GM23338 (cell line): ENCODE results near the gene ASCL5. TPM values are rescaled to one million over a fixed set of nuclear protein-coding genes. Genes with fewer than 3 reads are reported as not detected.

Source experiments
- ATAC-seq: fragments of 200-7000 bp; cut with Tn5 transposase; 3 replicates; pipeline ENCODE4 v1.9.1; 2020
- DNase-seq: peaks from one replicate; pipeline ENCODE4 v3.0.0-alpha.2; 2015; ENCODE audit warnings: low spot score
- H2AFZ ChIP-seq: fragments of 200-600 bp; sonication (generic); 2 replicates; pipeline ENCODE4 v1.8.0; 2016; ENCODE audit warnings: antibody characterized with exemption, mild to moderate bottlenecking, moderate library complexity
- H3F3A ChIP-seq: fragments of 200-600 bp; sonication (generic); replicated peaks from 2 replicates; pipeline ENCODE4 v1.8.0; 2017; ENCODE audit warnings: antibody characterized with exemption, mixed run types, low read depth
- H3K27ac ChIP-seq: fragments of 200-600 bp; sonication (generic); 2 replicates; pipeline ENCODE4 v1.6.1; 2016; ENCODE audit warnings: low read depth
- H3K27me3 ChIP-seq: fragments of 200-600 bp; sonication (generic); 2 replicates; pipeline ENCODE4 v1.8.0; 2016; ENCODE audit warnings: mild to moderate bottlenecking, mixed run types, moderate library complexity; ENCODE audit not compliant: insufficient read depth
- H3K36me3 ChIP-seq: fragments of 200-600 bp; sonication (generic); 2 replicates; pipeline ENCODE4 v1.8.0; 2016; ENCODE audit warnings: mild to moderate bottlenecking; ENCODE audit not compliant: insufficient read depth
- H3K4me1 ChIP-seq: fragments of 200-600 bp; sonication (generic); 2 replicates; pipeline ENCODE4 v1.8.0; 2016; ENCODE audit warnings: mild to moderate bottlenecking, moderate library complexity; ENCODE audit not compliant: insufficient read depth
- H3K4me2 ChIP-seq: fragments of 200-600 bp; sonication (generic); 2 replicates; pipeline ENCODE4 v1.7.1; 2017; ENCODE audit warnings: mixed run types
- H3K4me3 ChIP-seq: fragments of 200-600 bp; sonication (generic); 2 replicates; pipeline ENCODE4 v1.6.1; 2016; ENCODE audit warnings: mixed run types
- H3K79me2 ChIP-seq: fragments of 200-600 bp; sonication (generic); replicated peaks from 2 replicates; pipeline ENCODE4 v1.8.0; 2017; ENCODE audit warnings: mild to moderate bottlenecking; ENCODE audit not compliant: insufficient read depth
- H3K9me2 ChIP-seq: fragments of 200-600 bp; sonication (generic); 2 replicates; pipeline ENCODE4 v1.8.0; 2017; ENCODE audit not compliant: insufficient read depth
- H4K20me1 ChIP-seq: fragments of 200-600 bp; sonication (generic); replicated peaks from 2 replicates; pipeline ENCODE4 v1.8.0; 2017; ENCODE audit warnings: mild to moderate bottlenecking; ENCODE audit not compliant: insufficient read depth
- H3K27ac Mint-ChIP-seq: 2 replicates; pipeline ENCODE4 v1.8.0; 2020; ENCODE audit warnings: inconsistent platforms, mild to moderate bottlenecking, moderate library complexity, mixed read lengths
- H3K27me3 Mint-ChIP-seq: 3 replicates; pipeline ENCODE4 v1.8.0; 2022; ENCODE audit warnings: low read depth, mild to moderate bottlenecking, moderate library complexity, mixed read lengths, inconsistent platforms; ENCODE audit not compliant: insufficient read depth, poor library complexity
- H3K36me3 Mint-ChIP-seq: 3 replicates; pipeline ENCODE4 v1.8.0; 2021; ENCODE audit warnings: low read depth, mild to moderate bottlenecking, inconsistent platforms, moderate library complexity, mixed read lengths
- H3K4me1 Mint-ChIP-seq: 3 replicates; pipeline ENCODE4 v1.8.0; 2020; ENCODE audit warnings: mild to moderate bottlenecking, inconsistent platforms, mixed read lengths
- H3K4me3 Mint-ChIP-seq: 3 replicates; pipeline ENCODE4 v1.8.0; 2021; ENCODE audit warnings: moderate library complexity, mild to moderate bottlenecking, inconsistent platforms, mixed read lengths
- H3K9me3 Mint-ChIP-seq: 3 replicates; pipeline ENCODE4 v1.8.0; 2020; ENCODE audit warnings: moderate library complexity, mild to moderate bottlenecking, inconsistent platforms, mixed read lengths
- CREB1 ChIP-seq: fragments of 250-450 bp; sonication (Bioruptor Pico); IDR thresholded peaks from 2 replicates; pipeline ENCODE4 v1.5.0; 2020; ENCODE audit warnings: low read depth, mild to moderate bottlenecking, moderate library complexity
- CTCF ChIP-seq, 2 experiments: fragments of 200-600 bp in 1 of 2; sonication (generic) in 1 of 2; conservative IDR thresholded peaks; 2 replicates each; pipeline versions ENCODE4 v1.5.1 to v1.6.1; 2016 to 2017; ENCODE audit warnings: antibody characterized with exemption in 2 of 2, low read depth in 2 of 2, mild to moderate bottlenecking in 2 of 2, moderate library complexity in 1 of 2
- EZH2 ChIP-seq: fragments of 200-600 bp; sonication (generic); IDR thresholded peaks from one replicate; pipeline ENCODE4 v1.8.0; 2017; ENCODE audit warnings: antibody characterized with exemption, mild to moderate bottlenecking, low read depth; ENCODE audit not compliant: unreplicated experiment
- EZH2phosphoT487 ChIP-seq: fragments of 200-600 bp; sonication (generic); IDR thresholded peaks from one replicate; pipeline ENCODE4 v1.8.1; 2018; ENCODE audit warnings: antibody characterized with exemption; ENCODE audit not compliant: unreplicated experiment
- JUNB ChIP-seq: IDR thresholded peaks from one replicate; pipeline ENCODE4 v1.6.1; 2016; ENCODE audit warnings: antibody characterized with exemption; ENCODE audit not compliant: unreplicated experiment
- NANOG ChIP-seq: IDR thresholded peaks from 2 replicates; pipeline ENCODE4 v1.6.1; 2016; ENCODE audit warnings: antibody characterized with exemption, borderline replicate concordance
- POLR2AphosphoS5 ChIP-seq: IDR thresholded peaks from 2 replicates; pipeline ENCODE4 v1.6.1; 2016; ENCODE audit warnings: antibody characterized with exemption, low read depth
- REST ChIP-seq: IDR thresholded peaks from one replicate; pipeline ENCODE4 v1.6.1; 2018; ENCODE audit warnings: antibody characterized with exemption; ENCODE audit not compliant: unreplicated experiment
- STAT1 ChIP-seq: IDR thresholded peaks from one replicate; pipeline ENCODE4 v1.6.1; 2016; ENCODE audit warnings: antibody characterized with exemption; ENCODE audit not compliant: unreplicated experiment
- ZNF114 ChIP-seq: fragments of 250-450 bp; sonication (Bioruptor Pico); IDR thresholded peaks from 2 replicates; pipeline ENCODE4 v1.5.0; 2020; ENCODE audit warnings: mild to moderate bottlenecking, moderate library complexity
- ZNF331 ChIP-seq: fragments of 250-450 bp; sonication (Bioruptor Pico); IDR thresholded peaks from 2 replicates; pipeline ENCODE4 v1.5.0; 2020; ENCODE audit warnings: low read depth, mild to moderate bottlenecking, moderate library complexity
- polyA plus RNA-seq: library from polyadenylated mRNA; unstranded; fragments of >200 nt; fragmentation: Nextera tagmentation; extraction: Ambion mirVana; gene quantifications from 2 replicates; pipeline ENCODE4 v1.2.1, GENCODE V29; 2016
- total RNA-seq: library from RNA; depleted of rRNA; stranded (reverse); fragments of >200 nt; shearing (Covaris generic); gene quantifications from 2 replicates; pipeline ENCODE4 v1.2.3, GENCODE V29; 2014
- TF ChIP-seq, protein P1 (sequence below): IDR thresholded peaks from 2 replicates; pipeline ENCODE4 v1.6.1; 2016; ENCODE audit warnings: antibody characterized with exemption
- TF ChIP-seq, protein P2 (sequence below): fragments of 250-450 bp; sonication (Bioruptor Pico); IDR thresholded peaks from 2 replicates; pipeline ENCODE4 v1.5.0; 2020; ENCODE audit warnings: mild to moderate bottlenecking, moderate library complexity

ASCL5 gene
- total and polyA plus RNA-seq, 2 experiments from 2014 or later: not detected

DNA sequence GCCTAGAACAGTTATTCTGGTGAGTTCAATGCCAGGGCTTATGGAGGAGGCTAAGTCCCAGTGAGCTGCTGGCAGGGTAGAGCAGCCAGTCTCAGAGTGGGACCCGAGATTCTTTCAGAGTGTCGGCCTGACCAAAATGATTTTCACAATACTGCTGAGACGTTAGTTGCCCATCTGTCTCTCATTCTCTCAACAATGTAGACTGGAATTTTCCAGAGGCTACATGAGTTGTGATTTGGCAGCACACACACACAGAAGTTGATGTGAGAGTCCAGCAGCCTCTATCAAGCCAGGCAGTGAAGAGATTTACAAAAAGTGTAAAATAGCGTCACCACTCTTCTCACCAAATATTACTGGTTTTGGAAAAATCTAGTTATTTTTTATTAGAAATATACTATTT is 36.4 kb downstream of the ASCL5 start:
- Histone ChIP-seq H3K36me3 (no peaks in the 10 kb centered on the region), H3F3A (no peaks in the 10 kb centered on the region), H4K20me1 (no peaks in the 10 kb centered on the region), H3K79me2 (no peaks in the 10 kb centered on the region), H3K27me3 (no peaks in the 10 kb centered on the region), H2AFZ (no peak overlapping the region), H3K4me2 (no peak overlapping the region), H3K4me3 (no peak overlapping the region), H3K9me2 (peaks cover 2% of the 10 kb centered on the region; the same call in 1 of the 2 replicates), H3K4me1 (no peaks in the 10 kb centered on the region), H3K27ac (no peak overlapping the region)
- no peak for TF ChIP-seq STAT1
- TF ChIP-seq, protein P1, sequence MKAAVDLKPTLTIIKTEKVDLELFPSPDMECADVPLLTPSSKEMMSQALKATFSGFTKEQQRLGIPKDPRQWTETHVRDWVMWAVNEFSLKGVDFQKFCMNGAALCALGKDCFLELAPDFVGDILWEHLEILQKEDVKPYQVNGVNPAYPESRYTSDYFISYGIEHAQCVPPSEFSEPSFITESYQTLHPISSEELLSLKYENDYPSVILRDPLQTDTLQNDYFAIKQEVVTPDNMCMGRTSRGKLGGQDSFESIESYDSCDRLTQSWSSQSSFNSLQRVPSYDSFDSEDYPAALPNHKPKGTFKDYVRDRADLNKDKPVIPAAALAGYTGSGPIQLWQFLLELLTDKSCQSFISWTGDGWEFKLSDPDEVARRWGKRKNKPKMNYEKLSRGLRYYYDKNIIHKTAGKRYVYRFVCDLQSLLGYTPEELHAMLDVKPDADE: no peak
- TF ChIP-seq REST: no peak
- no peak for TF ChIP-seq ZNF331 (CRISPR knock-in tag)
- no peak for TF ChIP-seq EZH2phosphoT487
- TF ChIP-seq ZNF114: no peak
- no peak for TF ChIP-seq POLR2AphosphoS5
- no peak for TF ChIP-seq CREB1 (CRISPR knock-in tag)
- no peak for TF ChIP-seq EZH2
- TF ChIP-seq NANOG: no peak
- no peak for TF ChIP-seq CTCF (conservative IDR thresholded peaks at IDR 0.05; ENCODE audit: low read depth in 2 of 2)
- TF ChIP-seq, protein P2, sequence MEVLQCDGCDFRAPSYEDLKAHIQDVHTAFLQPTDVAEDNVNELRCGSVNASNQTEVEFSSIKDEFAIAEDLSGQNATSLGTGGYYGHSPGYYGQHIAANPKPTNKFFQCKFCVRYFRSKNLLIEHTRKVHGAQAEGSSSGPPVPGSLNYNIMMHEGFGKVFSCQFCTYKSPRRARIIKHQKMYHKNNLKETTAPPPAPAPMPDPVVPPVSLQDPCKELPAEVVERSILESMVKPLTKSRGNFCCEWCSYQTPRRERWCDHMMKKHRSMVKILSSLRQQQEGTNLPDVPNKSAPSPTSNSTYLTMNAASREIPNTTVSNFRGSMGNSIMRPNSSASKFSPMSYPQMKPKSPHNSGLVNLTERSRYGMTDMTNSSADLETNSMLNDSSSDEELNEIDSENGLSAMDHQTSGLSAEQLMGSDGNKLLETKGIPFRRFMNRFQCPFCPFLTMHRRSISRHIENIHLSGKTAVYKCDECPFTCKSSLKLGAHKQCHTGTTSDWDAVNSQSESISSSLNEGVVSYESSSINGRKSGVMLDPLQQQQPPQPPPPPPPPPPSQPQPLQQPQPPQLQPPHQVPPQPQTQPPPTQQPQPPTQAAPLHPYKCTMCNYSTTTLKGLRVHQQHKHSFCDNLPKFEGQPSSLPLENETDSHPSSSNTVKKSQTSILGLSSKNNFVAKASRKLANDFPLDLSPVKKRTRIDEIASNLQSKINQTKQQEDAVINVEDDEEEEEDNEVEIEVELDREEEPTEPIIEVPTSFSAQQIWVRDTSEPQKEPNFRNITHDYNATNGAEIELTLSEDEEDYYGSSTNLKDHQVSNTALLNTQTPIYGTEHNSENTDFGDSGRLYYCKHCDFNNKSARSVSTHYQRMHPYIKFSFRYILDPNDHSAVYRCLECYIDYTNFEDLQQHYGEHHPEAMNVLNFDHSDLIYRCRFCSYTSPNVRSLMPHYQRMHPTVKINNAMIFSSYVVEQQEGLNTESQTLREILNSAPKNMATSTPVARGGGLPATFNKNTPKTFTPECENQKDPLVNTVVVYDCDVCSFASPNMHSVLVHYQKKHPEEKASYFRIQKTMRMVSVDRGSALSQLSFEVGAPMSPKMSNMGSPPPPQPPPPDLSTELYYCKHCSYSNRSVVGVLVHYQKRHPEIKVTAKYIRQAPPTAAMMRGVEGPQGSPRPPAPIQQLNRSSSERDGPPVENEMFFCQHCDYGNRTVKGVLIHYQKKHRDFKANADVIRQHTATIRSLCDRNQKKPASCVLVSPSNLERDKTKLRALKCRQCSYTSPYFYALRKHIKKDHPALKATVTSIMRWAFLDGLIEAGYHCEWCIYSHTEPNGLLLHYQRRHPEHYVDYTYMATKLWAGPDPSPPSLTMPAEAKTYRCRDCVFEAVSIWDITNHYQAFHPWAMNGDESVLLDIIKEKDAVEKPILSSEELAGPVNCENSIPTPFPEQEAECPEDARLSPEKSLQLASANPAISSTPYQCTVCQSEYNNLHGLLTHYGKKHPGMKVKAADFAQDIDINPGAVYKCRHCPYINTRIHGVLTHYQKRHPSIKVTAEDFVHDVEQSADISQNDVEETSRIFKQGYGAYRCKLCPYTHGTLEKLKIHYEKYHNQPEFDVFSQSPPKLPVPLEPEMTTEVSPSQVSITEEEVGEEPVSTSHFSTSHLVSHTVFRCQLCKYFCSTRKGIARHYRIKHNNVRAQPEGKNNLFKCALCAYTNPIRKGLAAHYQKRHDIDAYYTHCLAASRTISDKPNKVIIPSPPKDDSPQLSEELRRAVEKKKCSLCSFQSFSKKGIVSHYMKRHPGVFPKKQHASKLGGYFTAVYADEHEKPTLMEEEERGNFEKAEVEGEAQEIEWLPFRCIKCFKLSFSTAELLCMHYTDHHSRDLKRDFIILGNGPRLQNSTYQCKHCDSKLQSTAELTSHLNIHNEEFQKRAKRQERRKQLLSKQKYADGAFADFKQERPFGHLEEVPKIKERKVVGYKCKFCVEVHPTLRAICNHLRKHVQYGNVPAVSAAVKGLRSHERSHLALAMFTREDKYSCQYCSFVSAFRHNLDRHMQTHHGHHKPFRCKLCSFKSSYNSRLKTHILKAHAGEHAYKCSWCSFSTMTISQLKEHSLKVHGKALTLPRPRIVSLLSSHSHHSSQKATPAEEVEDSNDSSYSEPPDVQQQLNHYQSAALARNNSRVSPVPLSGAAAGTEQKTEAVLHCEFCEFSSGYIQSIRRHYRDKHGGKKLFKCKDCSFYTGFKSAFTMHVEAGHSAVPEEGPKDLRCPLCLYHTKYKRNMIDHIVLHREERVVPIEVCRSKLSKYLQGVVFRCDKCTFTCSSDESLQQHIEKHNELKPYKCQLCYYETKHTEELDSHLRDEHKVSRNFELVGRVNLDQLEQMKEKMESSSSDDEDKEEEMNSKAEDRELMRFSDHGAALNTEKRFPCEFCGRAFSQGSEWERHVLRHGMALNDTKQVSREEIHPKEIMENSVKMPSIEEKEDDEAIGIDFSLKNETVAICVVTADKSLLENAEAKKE (CRISPR knock-in tag): no peak
- no peak for TF ChIP-seq JUNB
- peaks cover 10% of the 10 kb centered on the region for H3K4me1 Mint-ChIP-seq
- H3K27me3 Mint-ChIP-seq: peaks cover 3% of the 10 kb centered on the region
- H3K36me3 Mint-ChIP-seq: no peaks in the 10 kb centered on the region
- no peak overlapping the region for H3K27ac Mint-ChIP-seq
- DNase-seq (no peak), ATAC-seq (no peak)
- H3K9me3 Mint-ChIP-seq: no peaks in the 10 kb centered on the region
- H3K4me3 Mint-ChIP-seq: no peak overlapping the region
